ENCODE results near the gene INPP5A.

INPP5A gene

GRCh38 chr10:132611986-132612385 lies 74.4 kb downstream of the INPP5A start:
- DNase-seq (ENCODE audit: low read depth in 2 of 2): no peak

DNA sequence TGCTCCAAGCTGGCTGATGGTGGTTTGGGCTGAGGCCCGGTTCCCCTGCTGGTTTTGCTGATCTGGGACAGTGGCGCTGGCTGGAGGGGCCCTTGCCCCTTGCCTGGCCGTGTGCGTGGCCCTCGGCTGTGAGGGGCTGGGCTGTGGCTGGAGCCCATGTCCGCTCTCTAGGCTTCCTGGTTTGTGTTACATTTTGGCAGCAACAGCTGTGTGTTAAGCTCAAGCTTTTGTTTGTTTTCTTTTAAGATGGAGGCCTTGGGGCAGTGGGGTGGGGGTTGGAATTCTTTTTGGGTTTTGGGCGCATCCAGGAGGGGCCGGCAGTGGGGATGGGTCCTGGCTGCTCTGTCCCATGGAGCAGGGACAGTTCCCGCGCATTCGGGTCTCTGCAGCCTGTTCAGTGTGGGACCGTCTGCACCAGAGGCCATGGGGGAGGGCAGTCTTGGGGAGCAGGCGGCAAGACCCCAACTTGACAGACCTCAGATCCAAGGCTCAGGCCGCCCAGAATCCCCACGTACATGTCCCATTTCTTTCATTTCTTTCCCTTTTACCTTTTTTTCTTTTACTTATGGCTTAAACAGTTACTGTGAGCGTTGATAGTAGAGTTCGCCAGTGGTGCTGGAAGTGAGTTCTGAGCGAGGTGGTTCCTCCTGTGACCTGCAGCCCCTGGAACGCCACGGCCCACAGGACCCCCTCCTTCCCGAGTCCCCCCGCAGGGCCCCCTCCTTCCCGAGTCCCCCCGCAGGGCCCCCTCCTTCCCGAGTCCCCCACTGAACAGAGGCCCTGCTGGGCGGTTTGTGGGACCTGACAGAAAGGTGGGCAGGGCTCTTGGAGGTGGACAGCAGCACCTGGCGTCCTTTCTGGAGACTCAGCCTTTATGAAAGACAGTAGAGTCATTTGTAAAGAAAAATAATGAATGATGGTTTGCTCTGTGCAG lies 75.3 kb downstream of the INPP5A start:
- no peak for DNase-seq (ENCODE audit: low read depth in 2 of 2)

- no peak for DNase-seq (ENCODE audit: low read depth in 2 of 2)
These were observed 76.2 kb downstream of the INPP5A start for GRCh38 chr10:132613566-132614348.

GRCh38 chr10:132614431-132615340 lies 77.1 kb downstream of the INPP5A start:
- no peak for DNase-seq (ENCODE audit: low read depth in 2 of 2)

DNA sequence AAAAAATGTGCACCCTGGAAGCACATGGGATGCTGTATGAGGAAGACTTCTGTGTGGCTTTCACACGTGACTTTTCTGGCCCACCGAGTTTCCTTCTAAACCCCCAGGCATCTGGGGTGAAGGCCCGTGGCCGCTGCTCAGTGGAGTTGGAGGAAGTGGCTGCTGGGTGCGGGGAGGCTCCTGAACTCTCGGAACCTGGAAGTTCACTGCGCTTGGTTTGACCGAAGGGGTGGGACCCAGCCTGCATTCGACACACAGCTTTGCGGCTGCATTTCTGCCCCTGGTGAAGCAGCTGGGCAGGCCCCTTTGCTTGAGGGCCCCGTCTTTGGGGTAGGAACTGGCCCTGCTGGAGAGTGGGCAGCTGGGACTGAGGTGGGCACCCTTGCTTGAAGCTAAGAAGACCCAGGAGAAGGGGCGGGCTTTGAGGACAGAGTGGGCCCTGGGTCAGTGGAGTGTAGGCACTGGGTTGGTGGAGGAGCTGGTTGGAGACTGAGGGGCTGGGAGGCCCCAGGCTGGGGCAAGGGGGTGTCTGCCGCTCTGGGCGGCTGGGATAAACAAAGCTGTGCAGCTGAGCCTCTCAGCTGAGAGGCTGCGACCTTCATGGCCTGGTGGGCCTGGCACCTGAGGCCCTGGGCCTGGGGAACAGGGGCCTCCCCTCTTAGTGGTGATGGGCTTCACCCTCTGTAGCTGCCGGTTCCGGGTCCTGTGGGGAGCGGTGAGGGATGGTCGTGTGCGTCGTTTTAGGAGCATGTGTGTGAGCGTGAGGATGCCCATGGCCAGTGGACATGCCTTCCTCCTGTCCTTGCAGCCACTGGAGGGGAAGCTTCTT lies 78.0 kb downstream of the INPP5A start:
- DNase-seq (ENCODE audit: low read depth in 2 of 2): no peak

DNA sequence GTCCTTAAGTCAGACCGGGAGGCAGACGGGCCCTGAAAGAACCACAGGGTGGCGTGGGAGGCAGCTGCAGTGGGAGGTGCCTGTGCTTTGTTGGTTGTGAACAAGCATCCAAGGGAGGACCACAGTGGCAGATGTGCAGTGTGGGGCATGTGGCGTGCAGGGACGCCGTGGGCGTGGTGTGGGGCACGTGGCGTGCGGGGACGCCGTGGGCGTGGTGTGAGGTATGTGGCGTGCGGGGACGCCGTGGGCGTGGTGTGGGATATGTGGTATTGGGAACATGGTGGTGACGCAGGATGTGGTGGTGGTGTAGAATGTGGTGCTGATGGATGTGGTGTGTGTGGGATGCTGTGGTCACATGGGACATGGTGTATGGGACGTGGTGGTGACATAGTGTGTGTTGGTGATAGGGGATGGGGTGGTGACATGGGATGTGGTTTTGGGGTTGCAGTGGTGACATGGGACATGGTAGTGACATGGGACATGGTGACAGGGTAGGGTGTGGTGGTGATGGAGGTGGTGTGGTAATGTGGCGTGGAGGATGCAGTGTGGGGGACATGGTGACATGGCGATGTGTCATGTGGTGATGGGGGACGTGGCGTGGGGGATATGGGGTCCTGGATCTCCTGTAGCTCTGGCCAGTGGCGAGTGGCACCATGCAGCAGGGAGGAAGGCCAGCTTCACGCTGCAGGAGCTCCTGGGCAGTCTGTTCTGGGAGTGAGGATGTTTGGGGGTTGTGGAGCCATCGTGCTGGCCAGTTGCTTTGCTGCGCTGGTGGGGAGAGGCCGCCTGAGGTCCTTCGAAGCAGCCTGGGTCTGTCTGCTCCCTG lies 78.8 kb downstream of the INPP5A start:
- DNase-seq (ENCODE audit: low read depth in 2 of 2): no peak

DNA sequence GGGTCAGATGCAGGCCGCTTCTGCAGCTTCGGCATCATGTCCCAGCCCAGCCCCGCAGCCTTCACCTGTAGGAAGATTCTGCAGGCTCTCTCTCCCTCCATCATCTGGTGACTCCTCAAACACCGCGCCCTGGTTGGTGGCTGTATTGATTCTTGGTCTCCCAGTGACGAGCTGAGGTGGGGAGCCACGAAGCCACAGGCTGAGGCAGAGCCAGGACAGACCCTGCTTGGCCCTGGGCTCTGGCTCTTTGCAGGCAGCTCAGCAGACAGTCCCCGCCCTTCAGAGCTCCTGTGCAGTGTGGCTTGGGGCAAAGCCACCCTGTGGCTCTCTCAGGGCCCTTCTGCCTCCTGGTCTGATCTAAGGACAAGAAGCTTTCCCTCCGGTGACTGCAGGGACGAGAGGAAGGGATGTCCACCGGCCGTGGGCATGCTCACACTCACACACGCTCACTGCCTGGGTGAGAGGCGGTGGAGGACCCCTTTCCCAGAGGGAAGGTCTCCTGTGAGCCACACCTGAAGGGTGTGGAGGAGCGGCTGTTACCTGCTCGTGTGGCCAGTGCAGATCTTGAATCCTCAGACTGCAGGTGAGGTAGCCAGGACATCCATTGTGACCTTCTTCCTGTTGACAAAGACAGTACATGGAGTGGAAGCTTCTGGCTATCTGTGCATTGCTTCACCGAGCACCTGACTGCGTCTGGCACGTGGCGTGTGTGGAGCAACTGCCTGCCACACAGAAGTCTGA lies 79.6 kb downstream of the INPP5A start:
- no peak for DNase-seq (ENCODE audit: low read depth in 2 of 2)

- no peak for DNase-seq (ENCODE audit: low read depth in 2 of 2)
These were observed 80.1 kb downstream of the INPP5A start for GRCh38 chr10:132617737-132618052.

GRCh38 chr10:132618158-132618919 lies 80.8 kb downstream of the INPP5A start:
- DNase-seq (ENCODE audit: low read depth in 2 of 2): no peak

GRCh38 chr10:132619927-132620326 lies 82.3 kb downstream of the INPP5A start:
- DNase-seq (ENCODE audit: low read depth in 2 of 2): no peak

GRCh38 chr10:132624061-132624846 lies 86.7 kb downstream of the INPP5A start:
- DNase-seq (ENCODE audit: low read depth in 2 of 2): no peak

DNA sequence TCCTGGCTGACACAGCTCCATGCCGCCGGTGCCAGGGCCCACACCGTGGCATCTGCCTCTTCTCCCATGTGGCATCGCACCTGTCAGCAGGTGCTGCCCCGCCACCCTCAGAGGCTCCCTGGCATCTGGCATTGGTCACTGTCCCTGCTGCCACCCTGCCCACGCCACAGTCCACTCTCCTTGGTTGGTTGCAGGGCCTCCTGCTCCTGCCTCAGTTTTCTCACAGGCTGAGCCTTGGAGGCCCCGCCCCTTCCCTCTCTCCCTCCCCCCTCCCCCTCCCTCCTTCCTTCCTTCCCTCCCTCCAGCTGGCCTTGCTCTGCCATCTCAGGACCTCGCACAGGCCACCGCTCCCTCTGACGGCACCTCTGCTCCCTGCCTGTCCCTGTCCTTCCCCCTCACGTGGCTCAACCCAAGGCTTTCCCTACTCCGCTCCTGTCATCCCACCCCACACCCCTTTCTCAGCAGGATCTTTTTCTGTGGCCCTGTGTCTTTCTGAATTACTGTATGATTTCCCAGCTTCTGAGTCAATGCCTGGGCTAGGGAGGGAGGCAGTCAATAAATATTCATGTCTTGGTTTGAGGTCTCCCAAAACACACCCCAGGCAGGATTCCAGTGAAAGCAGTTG lies 87.4 kb downstream of the INPP5A start:
- no peak for DNase-seq (ENCODE audit: low read depth in 2 of 2)

DNA sequence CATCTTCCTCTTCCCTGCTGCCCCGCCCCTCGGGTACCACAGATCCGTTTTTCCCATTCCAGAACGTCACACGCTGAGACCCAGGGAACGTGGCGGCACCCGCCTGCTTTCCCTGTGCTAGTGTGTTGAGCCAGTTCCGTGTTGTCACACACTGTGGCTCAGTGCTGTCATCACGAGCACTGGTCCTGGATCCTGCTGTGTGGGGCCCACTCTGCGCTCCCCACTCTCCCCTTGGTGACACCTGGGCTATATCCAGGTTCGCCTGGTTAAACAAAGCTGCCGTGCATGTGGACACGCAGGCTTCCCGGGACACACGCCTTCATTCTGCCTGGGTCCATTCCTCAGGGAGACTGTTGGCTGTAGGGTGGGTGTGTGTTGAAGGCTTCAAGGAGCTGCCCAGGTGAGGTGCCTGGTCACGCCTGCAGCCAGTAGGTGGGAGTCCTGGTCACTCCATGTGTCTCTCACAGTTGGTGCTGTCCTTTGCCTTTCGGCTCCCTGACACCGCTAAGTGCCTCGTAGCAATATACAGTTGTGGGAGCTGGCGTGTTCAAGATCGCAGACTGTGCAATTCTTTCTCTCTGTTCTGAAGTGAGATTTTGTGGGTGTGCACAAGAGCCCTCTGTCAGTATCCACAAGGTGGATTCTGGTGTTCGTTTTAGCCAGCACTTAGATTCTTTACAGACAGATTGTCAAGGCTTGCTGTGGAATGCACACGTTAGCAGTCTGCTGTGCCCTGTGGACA lies 88.6 kb downstream of the INPP5A start:
- DNase-seq (ENCODE audit: low read depth in 2 of 2): no peak

- DNase-seq (ENCODE audit: low read depth in 2 of 2): no peak
These were observed 89.4 kb downstream of the INPP5A start for GRCh38 chr10:132626761-132627665.

- no peak for DNase-seq (ENCODE audit: low read depth in 2 of 2)
These were observed 90.3 kb downstream of the INPP5A start for GRCh38 chr10:132627666-132628531.
